Activated CD8-positive, alpha-beta memory T cell treated with anti-CD3 and anti-CD28 coated beads for 1 hour (primary cell): ENCODE data around the gene FGF5.
A peak's percentile ranks its signal among the peaks of the same experiment; 100 is the strongest.

ENCODE experiments used
- DNase-seq, 2 donors: peaks; one replicate each; pipeline ENCODE4 v3.0.0-alpha.2; 2020; ENCODE audit warnings: low read depth in 1 of 2; ENCODE audit errors: extremely low read depth in 1 of 2

The FGF5 gene

DNA sequence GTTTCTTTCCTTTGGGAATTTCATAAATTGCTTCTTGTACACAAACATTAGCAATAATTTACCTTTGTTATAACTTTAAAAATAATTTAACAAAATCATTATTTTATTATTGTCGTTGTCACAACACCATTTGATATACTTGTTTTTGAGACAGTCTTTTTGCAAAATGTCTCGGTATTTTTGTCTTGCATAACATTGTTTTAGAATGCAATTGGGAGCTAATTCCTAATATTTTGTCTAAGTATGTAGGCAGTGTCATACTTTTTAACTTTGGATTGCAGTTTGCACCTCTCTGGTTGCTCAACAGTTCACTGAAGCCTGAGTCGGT lies 68.7 kb downstream of the FGF5 start:
- no peak for DNase-seq

DNA sequence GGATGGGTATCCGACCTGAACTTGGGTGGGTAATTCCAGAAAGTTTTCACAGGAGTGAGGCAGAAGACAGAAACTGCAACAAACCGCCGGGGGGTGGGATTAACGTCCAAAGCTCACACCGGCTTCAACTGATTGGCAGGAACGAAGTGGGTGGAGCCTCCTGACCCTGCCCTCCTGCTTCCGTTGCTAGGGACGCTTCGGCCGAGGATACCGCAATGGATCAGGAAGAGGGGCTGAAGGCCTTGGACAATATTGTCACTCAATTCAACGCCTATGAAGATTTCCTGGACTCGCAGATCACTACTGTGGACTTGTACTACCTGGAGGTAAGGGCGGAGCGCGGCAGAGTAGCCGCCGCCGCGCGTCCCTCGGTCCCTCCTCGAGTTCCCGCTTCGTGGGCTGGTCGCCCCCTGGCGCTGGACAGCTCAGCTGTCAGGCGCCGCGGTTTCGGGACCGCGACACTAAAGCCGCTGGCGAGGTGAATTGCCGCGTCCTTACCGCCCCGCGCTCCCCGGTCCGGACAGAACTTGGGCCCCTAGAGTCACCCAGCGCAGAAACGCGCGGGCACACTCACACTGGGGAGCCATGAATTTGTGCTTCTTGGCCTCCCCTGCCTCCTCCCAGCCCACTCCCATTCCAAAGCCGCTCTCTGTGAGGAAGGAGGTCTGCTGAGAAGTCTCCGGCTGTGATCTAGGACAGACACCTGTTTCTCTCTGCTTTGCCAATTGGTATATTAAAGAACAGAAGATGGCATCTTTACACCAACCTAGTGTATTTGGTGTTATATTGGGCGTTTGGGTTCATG lies 69.3 kb downstream of the FGF5 start, which contains the start of gene CFAP299:
Gene CFAP299 (plus strand): TSS at position 177 of the 805 bp plus-strand sequence.
- DNase-seq, result peak; percentile 6 to 18

DNA sequence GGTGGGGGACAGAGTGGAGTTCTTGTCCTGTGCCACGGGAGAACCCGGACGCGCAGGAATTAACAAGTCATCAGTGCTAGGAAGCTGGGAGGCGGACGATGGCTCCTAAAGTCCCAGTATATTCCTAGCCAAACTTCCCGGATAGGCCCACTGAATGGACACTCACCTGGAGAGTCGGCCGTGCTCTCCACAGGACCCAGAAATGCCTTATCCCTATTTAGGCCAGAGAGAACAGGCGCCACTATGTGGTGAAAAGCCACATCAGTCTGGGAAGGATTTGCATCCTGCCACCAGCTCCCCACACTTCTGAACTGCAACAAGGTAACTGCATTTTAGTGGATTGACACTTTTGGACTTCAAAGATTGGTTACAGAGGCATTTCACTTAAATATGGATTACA lies 70.1 kb downstream of the FGF5 start:
- DNase-seq, result no peak

DNA sequence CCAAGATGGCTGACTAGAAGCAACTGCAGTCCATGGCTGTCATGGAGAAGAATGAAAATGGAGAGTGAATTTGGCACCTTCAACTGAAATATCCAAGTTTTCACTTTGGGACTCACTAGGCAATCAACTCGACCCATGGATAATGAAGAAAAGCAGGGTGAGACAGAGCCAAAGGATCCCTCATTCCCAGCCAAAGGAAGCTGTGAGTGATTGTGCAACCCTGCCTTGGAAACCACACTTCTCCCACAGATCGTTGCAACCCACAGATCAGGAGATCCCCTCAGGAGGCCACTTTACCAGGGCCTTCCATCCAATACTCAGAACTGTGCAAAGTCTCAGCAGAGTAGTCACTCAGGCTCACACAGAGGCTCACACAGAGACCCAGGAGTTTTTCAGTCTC lies 73.6 kb downstream of the FGF5 start:
- DNase-seq, result no peak
